Fibroblast of pulmonary artery (primary cell): ENCODE results near the gene SH3GL3.
A peak's percentile ranks its signal among the peaks of the same experiment; 100 is the strongest.

ENCODE experiments used
- DNase-seq: peaks from one replicate; pipeline ENCODE4 v3.0.0-alpha.2; 2010; ENCODE audit warnings: low read depth
- H3K4me3 ChIP-seq: replicated peaks from 2 replicates; pipeline ENCODE4 v1.5.1; 2011; ENCODE audit warnings: low read depth, mild to moderate bottlenecking, control low read depth, low read length, moderate library complexity
- TF ChIP-seq, protein P1 (sequence below): IDR thresholded peaks from 2 replicates; pipeline ENCODE4 v1.5.1; 2011; ENCODE audit warnings: mild to moderate bottlenecking, control low read depth, low read length, inconsistent platforms; ENCODE audit errors: missing control alignments

SH3GL3 gene

DNA sequence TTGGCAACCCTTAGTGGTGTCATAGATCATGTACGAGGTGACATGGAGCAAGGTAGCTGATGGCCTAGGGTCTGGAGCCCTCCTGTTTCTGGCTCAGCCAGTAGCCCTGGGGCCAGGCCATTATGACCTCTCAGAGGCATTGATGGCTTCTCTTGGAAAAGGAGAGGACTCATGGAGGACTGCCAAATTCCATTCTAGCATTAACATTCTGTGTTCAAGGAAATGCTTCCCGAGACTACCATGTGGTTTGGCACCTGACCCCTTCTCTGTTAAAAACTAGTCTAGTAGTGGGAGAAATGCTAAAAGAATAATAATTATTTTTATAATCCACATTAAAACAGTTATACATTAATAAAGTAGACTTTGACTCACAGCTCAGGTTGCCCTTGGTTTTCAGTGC lies 166.6 kb downstream of the SH3GL3 start:
- peak; percentile 3 for DNase-seq
- TF ChIP-seq, protein P1, sequence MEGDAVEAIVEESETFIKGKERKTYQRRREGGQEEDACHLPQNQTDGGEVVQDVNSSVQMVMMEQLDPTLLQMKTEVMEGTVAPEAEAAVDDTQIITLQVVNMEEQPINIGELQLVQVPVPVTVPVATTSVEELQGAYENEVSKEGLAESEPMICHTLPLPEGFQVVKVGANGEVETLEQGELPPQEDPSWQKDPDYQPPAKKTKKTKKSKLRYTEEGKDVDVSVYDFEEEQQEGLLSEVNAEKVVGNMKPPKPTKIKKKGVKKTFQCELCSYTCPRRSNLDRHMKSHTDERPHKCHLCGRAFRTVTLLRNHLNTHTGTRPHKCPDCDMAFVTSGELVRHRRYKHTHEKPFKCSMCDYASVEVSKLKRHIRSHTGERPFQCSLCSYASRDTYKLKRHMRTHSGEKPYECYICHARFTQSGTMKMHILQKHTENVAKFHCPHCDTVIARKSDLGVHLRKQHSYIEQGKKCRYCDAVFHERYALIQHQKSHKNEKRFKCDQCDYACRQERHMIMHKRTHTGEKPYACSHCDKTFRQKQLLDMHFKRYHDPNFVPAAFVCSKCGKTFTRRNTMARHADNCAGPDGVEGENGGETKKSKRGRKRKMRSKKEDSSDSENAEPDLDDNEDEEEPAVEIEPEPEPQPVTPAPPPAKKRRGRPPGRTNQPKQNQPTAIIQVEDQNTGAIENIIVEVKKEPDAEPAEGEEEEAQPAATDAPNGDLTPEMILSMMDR, result no peak
- no peak overlapping the region for H3K4me3 ChIP-seq

DNA sequence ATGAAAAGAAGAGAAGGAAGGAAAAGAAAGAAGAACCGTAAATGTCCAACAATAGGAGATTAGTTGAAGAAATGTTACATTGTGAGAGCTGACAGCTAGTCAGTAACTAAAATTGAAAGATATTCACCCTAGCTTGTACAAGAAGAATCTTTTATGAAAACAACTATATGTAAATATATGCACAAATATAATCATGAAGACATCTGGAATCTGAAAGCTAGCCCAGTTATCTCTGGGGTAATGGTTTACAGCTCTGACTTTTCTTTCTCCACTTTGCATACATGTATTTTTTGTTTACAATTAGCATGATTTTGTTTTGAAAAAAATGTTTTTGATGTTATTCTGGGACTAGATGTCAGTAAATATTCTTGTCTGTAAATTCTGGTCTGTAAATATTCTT lies 169.7 kb downstream of the SH3GL3 start:
- no peak overlapping the region for H3K4me3 ChIP-seq
- TF ChIP-seq, protein P1, result no peak

DNA sequence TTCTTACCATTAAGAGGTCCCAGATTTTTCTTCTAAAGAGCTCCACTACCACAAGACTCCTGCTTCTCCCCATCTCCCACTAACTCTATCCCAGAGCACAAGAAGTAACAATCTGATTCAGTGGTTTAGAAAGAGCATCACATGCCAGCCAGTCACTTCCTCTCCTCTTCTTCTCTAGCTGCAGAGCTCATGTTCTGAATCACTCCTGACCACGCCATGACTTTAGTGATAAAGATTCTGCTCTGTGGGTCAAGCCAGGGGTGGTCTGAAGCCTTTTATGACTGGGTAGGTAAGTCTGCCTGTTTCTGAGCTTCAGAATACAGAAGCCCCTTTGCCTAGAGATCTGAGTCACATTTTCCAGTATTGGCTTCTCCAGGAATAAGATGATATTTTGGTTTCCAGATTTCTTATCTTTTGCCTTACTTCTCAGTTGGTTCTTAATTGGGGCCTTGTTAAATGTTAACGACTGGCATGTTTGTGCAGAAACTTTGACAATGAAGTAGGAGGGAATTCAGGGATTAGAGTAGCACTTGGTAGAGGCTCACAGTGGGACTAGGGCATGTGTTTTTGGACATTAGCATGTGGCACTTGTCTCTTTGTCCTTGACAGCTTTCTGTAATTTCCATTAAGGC lies 179.1 kb downstream of the SH3GL3 start:
- TF ChIP-seq, protein P1, result no peak
- peak; percentile 11 for DNase-seq
- H3K4me3 ChIP-seq, result no peak overlapping the region

More for the DNA sequence above, 169.7 kb downstream of the SH3GL3 start:
- no peak for DNase-seq

DNA sequence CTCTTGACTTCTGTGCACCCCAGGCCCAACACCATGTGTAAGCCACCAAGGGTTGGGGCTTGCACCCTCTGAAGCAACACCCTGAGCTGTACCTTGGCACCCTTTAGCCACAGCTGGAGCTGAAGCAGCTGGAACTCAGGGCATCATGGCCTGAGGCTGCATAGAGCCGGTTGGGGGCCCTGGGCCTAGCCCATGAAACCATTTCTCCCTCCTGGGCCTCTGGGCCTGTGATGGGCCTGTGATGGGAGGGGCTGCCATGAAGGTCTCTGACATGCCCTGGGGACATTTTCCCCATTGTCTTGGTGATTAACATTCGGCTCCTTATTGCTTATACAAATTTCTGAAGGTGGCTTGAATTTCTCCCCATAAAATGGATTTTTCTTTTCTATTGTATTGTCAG lies 184.4 kb downstream of the SH3GL3 start:
- DNase-seq, result no peak
- H3K4me3 ChIP-seq, result no peak overlapping the region
- TF ChIP-seq, protein P1, result no peak

DNA sequence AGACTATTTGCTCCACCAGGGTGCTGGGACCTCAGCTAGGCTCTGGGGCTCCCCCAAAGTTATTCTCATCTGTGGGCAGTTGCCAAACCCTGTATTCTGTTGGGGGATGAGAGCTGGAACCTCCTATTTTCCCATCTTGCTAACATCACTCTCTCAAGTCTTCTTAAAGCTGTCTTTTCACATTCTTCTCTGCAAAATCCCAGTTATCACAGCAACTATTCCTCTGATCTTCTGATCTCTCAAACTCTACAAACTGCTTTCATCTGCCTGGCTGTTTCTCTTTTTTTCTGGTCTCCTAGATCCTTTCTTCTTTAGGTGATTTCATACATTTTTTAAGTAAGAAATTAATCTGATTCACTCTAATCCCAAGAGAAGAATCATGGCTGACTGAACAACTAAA lies 196.1 kb downstream of the SH3GL3 start:
- no peak overlapping the region for H3K4me3 ChIP-seq
- TF ChIP-seq, protein P1, result no peak

DNA sequence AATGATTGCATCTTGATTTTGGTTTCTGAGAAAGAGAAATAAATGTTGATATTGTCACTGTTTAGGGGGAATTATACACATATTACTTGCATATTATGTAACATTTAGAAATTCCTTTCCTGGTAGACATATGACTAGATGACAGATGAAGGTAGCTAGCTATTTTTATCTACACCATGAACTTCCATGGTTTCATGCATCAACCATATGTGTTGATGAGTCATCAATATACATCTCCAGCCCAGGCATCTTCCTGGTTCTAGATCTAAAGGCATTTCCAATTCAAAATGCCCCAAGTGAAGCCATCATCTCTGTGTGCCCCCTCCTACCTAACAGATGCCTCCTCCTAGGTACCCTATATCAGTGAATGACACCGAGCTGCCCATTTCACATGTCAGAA lies 197.3 kb downstream of the SH3GL3 start:
- DNase-seq, result no peak
- TF ChIP-seq, protein P1, result no peak
- no peak overlapping the region for H3K4me3 ChIP-seq

More for the DNA sequence above, 196.1 kb downstream of the SH3GL3 start:
- DNase-seq, result no peak

DNA sequence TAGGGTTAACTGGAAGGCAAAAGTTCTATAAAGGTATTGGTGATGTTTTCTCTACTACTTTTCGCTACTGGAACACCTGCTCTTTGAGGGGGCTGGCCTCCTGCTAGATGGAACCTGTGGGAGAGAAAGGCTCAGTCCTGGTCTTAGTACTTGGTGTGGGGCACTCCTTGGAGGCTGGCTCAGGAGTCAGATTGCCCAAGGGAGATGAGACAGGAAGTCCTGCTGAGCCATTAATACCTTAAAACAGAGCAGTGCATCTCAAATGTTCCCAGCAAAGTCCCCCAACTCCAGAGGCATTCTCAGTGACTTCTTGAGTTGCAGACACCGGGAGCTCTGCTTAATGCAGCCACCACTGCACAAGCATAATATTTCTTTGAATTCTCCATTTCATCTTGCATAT lies 203.7 kb downstream of the SH3GL3 start:
- no peak for DNase-seq

More for the DNA sequence above, 203.7 kb downstream of the SH3GL3 start:
- H3K4me3 ChIP-seq, result no peak overlapping the region
- TF ChIP-seq, protein P1, result no peak
